Raji (cell line): ENCODE measurements around the gene COPZ2.

ENCODE experiments used
- POLR2A ChIP-seq: IDR thresholded peaks from 2 replicates; pipeline ENCODE4 v1.6.1; 2011; ENCODE audit warnings: low read depth, low read length, control low read depth; ENCODE audit not compliant: insufficient read depth

COPZ2 gene

GRCh38 chr17:48001197-48001596, 36.4 kb downstream of the COPZ2 start:
- no peak for TF ChIP-seq POLR2A

GRCh38 chr17:47999582-47999981, 38.0 kb downstream of the COPZ2 start:
- TF ChIP-seq POLR2A: no peak

- TF ChIP-seq POLR2A: no peak
Measured at GRCh38 chr17:47998044-47998443, 39.6 kb downstream of the COPZ2 start.

GRCh38 chr17:47997586-47997985, 40.0 kb downstream of the COPZ2 start:
- TF ChIP-seq POLR2A: no peak

GRCh38 chr17:47996201-47996600, 41.4 kb downstream of the COPZ2 start:
- no peak for TF ChIP-seq POLR2A

GRCh38 chr17:47995241-47995935, 42.2 kb downstream of the COPZ2 start:
- TF ChIP-seq POLR2A: no peak

GRCh38 chr17:47994724-47995123, 42.9 kb downstream of the COPZ2 start:
- TF ChIP-seq POLR2A: no peak

- no peak for TF ChIP-seq POLR2A
Measured at GRCh38 chr17:47993964-47994363, 43.6 kb downstream of the COPZ2 start.

- no peak for TF ChIP-seq POLR2A
Measured at GRCh38 chr17:47993031-47993564, 44.5 kb downstream of the COPZ2 start.

GRCh38 chr17:47992216-47992615, 45.4 kb downstream of the COPZ2 start:
- no peak for TF ChIP-seq POLR2A

- TF ChIP-seq POLR2A: no peak
Measured at GRCh38 chr17:47990962-47991731, 46.5 kb downstream of the COPZ2 start.

GRCh38 chr17:47989700-47990099, 47.9 kb downstream of the COPZ2 start:
- no peak for TF ChIP-seq POLR2A

GRCh38 chr17:47989159-47989558, 48.4 kb downstream of the COPZ2 start:
- no peak for TF ChIP-seq POLR2A

GRCh38 chr17:47987240-47987835, 50.3 kb downstream of the COPZ2 start:
- TF ChIP-seq POLR2A: no peak

- TF ChIP-seq POLR2A: no peak
Measured at GRCh38 chr17:47986520-47986919, 51.1 kb downstream of the COPZ2 start.
